H9 (cell line): Measurements from ENCODE around the gene CD7. TPM values are rescaled to one million over a fixed set of nuclear protein-coding genes. Genes with fewer than 3 reads are reported as not detected.

Experiments
- DNase-seq: peaks from one replicate; pipeline ENCODE4 v3.0.0-alpha.2; 2017
- H2AFZ ChIP-seq: one replicate; pipeline ENCODE4 v1.6.1; 2013; ENCODE audit warnings: mild to moderate bottlenecking, low read length, control low read depth, moderate library complexity
- H2AK5ac ChIP-seq: 2 replicates; pipeline ENCODE4 v1.6.1; 2013; ENCODE audit warnings: low read length, control low read depth, mixed read lengths; ENCODE audit not compliant: insufficient read length
- H2BK120ac ChIP-seq: one replicate; pipeline ENCODE4 v1.6.1; 2013; ENCODE audit warnings: low read depth, mild to moderate bottlenecking, low read length, control low read depth, inconsistent platforms; ENCODE audit not compliant: poor library complexity, severe bottlenecking
- H2BK12ac ChIP-seq: 2 replicates; pipeline ENCODE4 v1.6.1; 2013; ENCODE audit warnings: low read length, control low read depth, mixed read lengths, low read depth; ENCODE audit not compliant: insufficient read length
- H2BK15ac ChIP-seq: 2 replicates; pipeline ENCODE4 v1.6.1; 2013; ENCODE audit warnings: low read depth, low read length, control low read depth
- H2BK20ac ChIP-seq: one replicate; pipeline ENCODE4 v1.6.1; 2013; ENCODE audit warnings: low read depth, mild to moderate bottlenecking, low read length, control low read depth, inconsistent platforms; ENCODE audit not compliant: poor library complexity, severe bottlenecking
- H2BK5ac ChIP-seq: 2 replicates; pipeline ENCODE4 v1.6.1; 2013; ENCODE audit warnings: low read length, control low read depth, mixed read lengths; ENCODE audit not compliant: insufficient read length
- H3K14ac ChIP-seq: 2 replicates; pipeline ENCODE4 v1.6.1; 2013; ENCODE audit warnings: low read length, control low read depth; ENCODE audit not compliant: insufficient read depth
- H3K18ac ChIP-seq: 2 replicates; pipeline ENCODE4 v1.6.1; 2013; ENCODE audit warnings: low read depth, mild to moderate bottlenecking, mixed read lengths, low read length, control low read depth; ENCODE audit not compliant: insufficient read length
- H3K23ac ChIP-seq: 2 replicates; pipeline ENCODE4 v1.6.1; 2013; ENCODE audit warnings: low read length, control low read depth, mixed read lengths, low read depth; ENCODE audit not compliant: insufficient read length
- H3K23me2 ChIP-seq: 2 replicates; pipeline ENCODE4 v1.6.1; 2013; ENCODE audit warnings: low read depth, mild to moderate bottlenecking, mixed read lengths, low read length, control low read depth; ENCODE audit not compliant: insufficient read length, poor library complexity, severe bottlenecking
- H3K27ac ChIP-seq: 2 replicates; pipeline ENCODE4 v1.5.1; 2013; ENCODE audit warnings: low read length, control low read depth, mixed read lengths, low read depth; ENCODE audit not compliant: insufficient read length
- H3K27me3 ChIP-seq: 2 replicates; pipeline ENCODE4 v1.6.1; 2013; ENCODE audit warnings: low read length, control low read depth, inconsistent platforms; ENCODE audit not compliant: insufficient read depth
- H3K4ac ChIP-seq: 2 replicates; pipeline ENCODE4 v1.6.1; 2013; ENCODE audit warnings: low read depth, mild to moderate bottlenecking, control low read depth, inconsistent platforms, low read length, moderate library complexity
- H3K4me1 ChIP-seq: 2 replicates; pipeline ENCODE4 v1.6.1; 2013; ENCODE audit warnings: low read length, control low read depth, inconsistent platforms; ENCODE audit not compliant: insufficient read depth
- H3K4me2 ChIP-seq: 2 replicates; pipeline ENCODE4 v1.6.1; 2013; ENCODE audit warnings: low read length, control low read depth, mixed read lengths; ENCODE audit not compliant: insufficient read length, insufficient read depth
- H3K56ac ChIP-seq: 2 replicates; pipeline ENCODE4 v1.6.1; 2013; ENCODE audit warnings: low read depth, mild to moderate bottlenecking, mixed read lengths, low read length, control low read depth; ENCODE audit not compliant: insufficient read length
- H3K79me1 ChIP-seq: 2 replicates; pipeline ENCODE4 v1.6.1; 2013; ENCODE audit warnings: low read depth, mild to moderate bottlenecking, moderate library complexity, low read length, control low read depth, inconsistent platforms; ENCODE audit not compliant: insufficient read depth, poor library complexity, severe bottlenecking
- H3K79me2 ChIP-seq: 2 replicates; pipeline ENCODE4 v1.6.1; 2013; ENCODE audit warnings: low read length, control low read depth, inconsistent platforms; ENCODE audit not compliant: insufficient read depth
- H3K9ac ChIP-seq: 2 replicates; pipeline ENCODE4 v1.6.1; 2013; ENCODE audit warnings: low read length, control low read depth, mixed read lengths; ENCODE audit not compliant: insufficient read length; ENCODE audit errors: extremely low read depth
- H3K9me3 ChIP-seq: one replicate; pipeline ENCODE4 v1.6.1; 2013; ENCODE audit warnings: low read depth, low read length, inconsistent platforms; ENCODE audit not compliant: control insufficient read depth
- H3T11ph ChIP-seq: one replicate; pipeline ENCODE4 v1.6.1; 2013; ENCODE audit warnings: mild to moderate bottlenecking, low read length, control low read depth, inconsistent platforms
- H4K20me1 ChIP-seq: one replicate; pipeline ENCODE4 v1.6.1; 2013; ENCODE audit not compliant: control insufficient read depth, insufficient read length, insufficient read depth
- H4K5ac ChIP-seq: 2 replicates; pipeline ENCODE4 v1.6.1; 2013; ENCODE audit warnings: low read depth, mild to moderate bottlenecking, mixed read lengths, low read length, control low read depth; ENCODE audit not compliant: insufficient read length
- H4K8ac ChIP-seq: replicated peaks from 2 replicates; pipeline ENCODE4 v1.6.1; 2013; ENCODE audit warnings: low read length, control low read depth, mixed read lengths, low read depth; ENCODE audit not compliant: insufficient read length
- H4K91ac ChIP-seq: 2 replicates; pipeline ENCODE4 v1.6.1; 2013; ENCODE audit warnings: low read depth, mild to moderate bottlenecking, moderate library complexity, mixed read lengths, low read length, control low read depth; ENCODE audit not compliant: insufficient read length
- H3K27ac Mint-ChIP-seq, 3 experiments: 2 replicates in 2 of 3; 3 replicates in 1 of 3; pipeline ENCODE4 v1.8.0; 2020 to 2021; ENCODE audit warnings: mixed read lengths in 3 of 3, mild to moderate bottlenecking in 1 of 3, moderate library complexity in 1 of 3
- H3K27me3 Mint-ChIP-seq: 2 replicates; pipeline ENCODE4 v1.8.0; 2021; ENCODE audit warnings: low read depth, mild to moderate bottlenecking, moderate library complexity, mixed read lengths
- H3K36me3 Mint-ChIP-seq, 3 experiments: 2 replicates in 2 of 3; 3 replicates in 1 of 3; pipeline ENCODE4 v1.8.0; 2020 to 2021; ENCODE audit warnings: low read depth in 3 of 3, mixed read lengths in 3 of 3; ENCODE audit not compliant: insufficient read depth in 1 of 3
- H3K4me1 Mint-ChIP-seq, 2 experiments: 2 replicates each; pipeline ENCODE4 v1.8.0; 2020; ENCODE audit warnings: mixed read lengths in 2 of 2
- H3K4me3 Mint-ChIP-seq, 2 experiments: 2 replicates in 1 of 2; 3 replicates in 1 of 2; pipeline ENCODE4 v1.8.0; 2020 to 2021; ENCODE audit warnings: mild to moderate bottlenecking in 2 of 2, mixed read lengths in 2 of 2, moderate library complexity in 1 of 2
- H3K9me3 Mint-ChIP-seq, 2 experiments: 2 replicates in 1 of 2; 3 replicates in 1 of 2; pipeline ENCODE4 v1.8.0; 2020; ENCODE audit warnings: mild to moderate bottlenecking in 2 of 2, mixed read lengths in 2 of 2, moderate library complexity in 1 of 2
- WGBS: extraction: QIAGEN DNeasy Blood & Tissue Kit; methylation state at CpG from one replicate; pipeline ENCODE4 v1.1.7; 2013; ENCODE audit warnings: missing lambda C conversion rate, low lambda C conversion rate, mixed read lengths; ENCODE audit not compliant: insufficient read length; ENCODE audit errors: extremely low coverage; 5-methylcytosine and 5-hydroxymethylcytosine counted together
- total RNA-seq: library from RNA; stranded (reverse); gene quantifications from 2 replicates; pipeline ENCODE4 v1.2.1, GENCODE V29; 2021
- TF ChIP-seq, protein P1 (sequence below): fragments of 200-600 bp; sonication (generic); conservative IDR thresholded peaks from 3 replicates; pipeline ENCODE4 v1.8.0; 2021; ENCODE audit warnings: antibody characterized with exemption, mild to moderate bottlenecking

CD7 gene
- total RNA-seq, 1 experiment from 2014 or later, result 0.35 TPM

- Mint-ChIP-seq H3K4me1 (peaks cover 5 to 18% of the 10 kb centered on the region in 2 experiments), H3K4me3 (no peak overlapping the region), H3K36me3 (no peaks in the 10 kb centered on the region; a peak in 1 of 7 replicates), H3K9me3 (no peaks in the 10 kb centered on the region), H3K27me3 (peaks cover 22% of the 10 kb centered on the region), H3K27ac (no peak overlapping the region)
- Histone ChIP-seq H4K20me1 (peaks cover 6% of the 10 kb centered on the region), H4K8ac (no peak overlapping the region), H3K14ac (no peak overlapping the region; the same call in 1 of the 2 replicates), H2BK20ac (no peak overlapping the region), H3K4me1 (no peaks in the 10 kb centered on the region), H3K9me3 (no peaks in the 10 kb centered on the region), H4K5ac (no peak overlapping the region), H3K23me2 (peaks cover 3% of the 10 kb centered on the region), H3T11ph (no peak overlapping the region), H3K79me1 (no peaks in the 10 kb centered on the region), H3K18ac (no peak overlapping the region), H3K4me2 (no peak overlapping the region), H3K79me2 (no peaks in the 10 kb centered on the region), H3K4ac (no peak overlapping the region), H2AFZ (no peak overlapping the region), H2BK15ac (no peak overlapping the region), H4K91ac (no peak overlapping the region), H3K9ac (no peak overlapping the region), H2BK5ac (no peak overlapping the region), H3K23ac (no peak overlapping the region), H3K27me3 (no peaks in the 10 kb centered on the region), H3K27ac (no peak overlapping the region), H2BK12ac (no peak overlapping the region), H2AK5ac (no peak overlapping the region), H3K56ac (no peak overlapping the region), H2BK120ac (no peak overlapping the region)
- WGBS, result no CpG with 5 or more reads among the region's 26 CpGs
- no peak for DNase-seq
- TF ChIP-seq, protein P1, sequence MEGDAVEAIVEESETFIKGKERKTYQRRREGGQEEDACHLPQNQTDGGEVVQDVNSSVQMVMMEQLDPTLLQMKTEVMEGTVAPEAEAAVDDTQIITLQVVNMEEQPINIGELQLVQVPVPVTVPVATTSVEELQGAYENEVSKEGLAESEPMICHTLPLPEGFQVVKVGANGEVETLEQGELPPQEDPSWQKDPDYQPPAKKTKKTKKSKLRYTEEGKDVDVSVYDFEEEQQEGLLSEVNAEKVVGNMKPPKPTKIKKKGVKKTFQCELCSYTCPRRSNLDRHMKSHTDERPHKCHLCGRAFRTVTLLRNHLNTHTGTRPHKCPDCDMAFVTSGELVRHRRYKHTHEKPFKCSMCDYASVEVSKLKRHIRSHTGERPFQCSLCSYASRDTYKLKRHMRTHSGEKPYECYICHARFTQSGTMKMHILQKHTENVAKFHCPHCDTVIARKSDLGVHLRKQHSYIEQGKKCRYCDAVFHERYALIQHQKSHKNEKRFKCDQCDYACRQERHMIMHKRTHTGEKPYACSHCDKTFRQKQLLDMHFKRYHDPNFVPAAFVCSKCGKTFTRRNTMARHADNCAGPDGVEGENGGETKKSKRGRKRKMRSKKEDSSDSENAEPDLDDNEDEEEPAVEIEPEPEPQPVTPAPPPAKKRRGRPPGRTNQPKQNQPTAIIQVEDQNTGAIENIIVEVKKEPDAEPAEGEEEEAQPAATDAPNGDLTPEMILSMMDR, result no peak
Measured at GRCh38 chr17:82320140-82320840, 2.9 kb upstream of the CD7 start.
